T-helper 1 cell treated with Interleukin-12 subunit alpha and Interleukin-12 subunit beta and Interleukin-4 antibody, amounts not matched to agents 30 ng/mL and 1 ng/mL, for 36 hours (primary cell): ENCODE data around the gene SCGB3A1. TPM values are rescaled to one million over a fixed set of nuclear protein-coding genes. Genes with fewer than 3 reads are reported as not detected.

Experiments used
- intact Hi-C: fragments of 100-400 bp; cut with micrococcal nuclease; formaldehyde crosslinking; loops from one replicate; pipeline ENCODE4 v1.15.1; 2024
- total RNA-seq: library from RNA; stranded (reverse); gene quantifications from 2 replicates; pipeline ENCODE4 v1.2.3, GENCODE V29; 2022

The SCGB3A1 gene
- total RNA-seq, 1 donor from 2014 or later: not detected

DNA sequence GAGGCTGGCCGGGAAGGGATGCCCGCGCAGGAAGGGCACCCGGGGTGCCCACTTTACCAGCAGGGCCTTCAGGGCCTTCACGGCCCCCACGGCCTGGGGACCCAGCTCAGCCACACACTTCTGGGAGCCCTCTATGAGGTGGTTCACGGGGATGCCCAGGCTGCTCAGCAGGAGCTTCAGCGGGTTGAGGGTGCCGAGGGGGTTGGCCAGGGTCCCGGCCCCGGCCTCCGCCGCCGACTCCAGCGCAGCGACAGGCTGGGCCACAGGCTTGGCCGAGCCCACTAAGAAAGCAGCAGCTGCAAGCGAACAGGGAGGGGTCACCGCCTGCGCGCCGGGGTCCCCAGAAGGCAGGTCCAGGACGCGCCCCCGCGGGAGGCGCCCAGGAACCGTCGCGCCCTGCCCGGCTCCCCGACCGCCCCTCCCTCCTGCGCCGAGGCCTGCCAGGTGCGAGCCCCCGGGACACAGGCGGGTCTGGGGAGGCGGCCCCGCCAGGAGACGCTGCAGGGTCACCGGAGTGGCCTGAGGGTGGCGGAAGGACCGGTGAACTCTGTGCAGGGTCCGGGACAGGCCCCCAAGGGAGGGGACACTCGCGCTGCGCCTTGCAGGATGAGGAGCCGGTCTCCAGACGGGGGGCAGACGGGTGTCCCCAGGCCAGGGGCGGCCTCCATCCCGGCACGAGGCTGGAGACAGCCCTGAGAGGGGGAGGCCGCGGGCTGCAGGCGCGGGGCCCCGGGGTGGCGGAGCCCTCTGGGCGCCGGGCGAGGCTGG is 572 bp downstream of the SCGB3A1 start:
- intact Hi-C loops: no loop called here

- intact Hi-C loops: no loop called here
Observed at GRCh38 chr5:180589771-180590542, 1.3 kb downstream of the SCGB3A1 start.

DNA sequence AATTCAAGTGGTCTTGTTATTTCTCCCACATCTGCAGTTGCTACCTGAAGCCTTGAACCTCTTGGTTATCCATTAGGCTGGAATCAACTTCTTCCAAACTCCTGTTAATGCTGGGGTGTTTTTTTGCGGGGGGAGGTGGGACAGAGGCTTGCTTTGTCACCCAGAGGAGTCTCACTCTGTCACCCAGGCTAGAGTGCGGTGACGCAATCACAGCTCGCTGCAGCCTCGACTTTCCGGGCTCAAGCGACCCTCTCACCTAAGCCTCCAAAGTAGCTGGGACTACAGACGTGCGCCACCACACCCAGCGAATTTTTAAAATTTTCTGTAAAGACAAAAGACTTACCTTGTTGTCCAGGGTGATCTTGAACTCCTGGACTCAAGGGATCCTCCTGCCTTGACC is 4.4 kb downstream of the SCGB3A1 start:
- intact Hi-C loops: no loop called here

GRCh38 chr5:180586204-180586603 is 5.1 kb downstream of the SCGB3A1 start:
- intact Hi-C loops: no loop called here

DNA sequence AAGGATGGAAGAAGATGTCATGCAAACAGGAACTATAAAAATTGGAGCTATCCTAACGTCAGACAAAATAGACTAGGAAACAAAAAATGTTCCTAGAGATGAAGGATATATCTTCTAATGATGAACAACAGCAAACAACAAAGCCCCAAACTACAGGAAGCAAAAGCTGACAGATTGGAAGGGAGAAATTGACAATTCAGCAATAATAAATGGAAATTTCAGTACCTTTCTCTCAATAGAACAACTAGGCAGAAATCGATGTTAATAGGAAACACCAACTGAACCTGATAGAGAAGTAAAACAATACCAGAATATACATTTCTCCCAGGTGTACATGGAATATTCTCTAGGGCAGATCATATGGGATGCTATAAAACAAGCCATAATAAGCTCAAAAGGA is 7.6 kb downstream of the SCGB3A1 start:
- intact Hi-C loops: no loop called here

DNA sequence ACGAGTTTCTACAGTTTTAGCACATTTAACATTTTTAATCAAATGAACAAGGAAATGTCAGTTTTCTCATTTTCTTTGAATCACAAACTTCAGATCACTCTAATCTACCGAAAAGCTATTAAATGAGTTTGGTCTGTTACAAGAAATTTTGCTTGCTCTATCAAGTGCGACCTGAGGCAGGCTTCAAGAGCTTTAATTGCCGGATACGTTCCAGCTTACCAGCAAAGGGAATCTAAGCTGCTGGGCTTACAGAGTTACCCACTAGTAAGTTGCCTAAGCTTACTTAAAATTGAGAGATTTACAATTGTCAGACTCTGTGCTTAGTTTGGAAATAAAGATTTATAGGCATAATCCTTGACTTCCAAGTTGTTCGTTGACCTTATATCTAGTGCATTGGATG is 10.6 kb downstream of the SCGB3A1 start:
- intact Hi-C loops: no loop called here

DNA sequence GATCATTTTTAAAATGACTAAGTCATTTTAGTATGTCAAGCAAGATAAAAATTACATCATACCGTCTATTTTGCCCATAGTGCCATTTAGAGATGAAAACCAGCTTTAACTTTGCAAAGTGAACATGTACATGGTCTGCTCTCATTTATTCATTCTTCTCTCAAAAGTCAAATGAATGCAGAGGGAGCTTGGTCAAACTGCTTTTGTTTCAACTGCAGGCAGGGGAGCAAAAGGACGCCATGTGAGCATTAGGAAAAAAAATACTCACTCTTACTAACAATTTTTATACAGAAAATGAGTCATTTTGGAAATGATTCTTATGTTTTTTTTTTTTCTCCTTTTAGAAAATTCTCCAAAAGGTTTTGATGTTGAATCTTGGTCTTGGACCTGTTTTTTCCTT is 15.7 kb downstream of the SCGB3A1 start:
- intact Hi-C loops: no loop called here

DNA sequence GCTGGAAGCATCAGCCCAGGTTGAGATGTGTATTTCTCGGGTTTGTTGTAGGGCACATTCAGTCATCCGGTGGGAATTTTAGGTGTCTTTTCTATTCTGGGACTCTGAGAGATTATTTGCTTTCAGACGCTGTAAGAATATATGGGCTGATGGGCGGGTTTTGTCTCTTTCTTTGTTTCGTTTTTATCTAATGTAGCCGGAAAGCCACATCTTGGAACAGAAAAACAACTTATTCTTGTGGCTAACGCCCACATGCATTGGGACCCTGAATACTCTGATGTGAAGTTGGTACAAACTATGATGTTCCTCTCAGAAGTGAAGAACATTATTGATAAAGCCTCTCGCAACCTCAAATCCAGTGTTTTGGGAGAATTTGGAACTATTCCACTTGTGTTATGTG is 22.4 kb downstream of the SCGB3A1 start:
- intact Hi-C loops: no loop called here

- intact Hi-C loops: no loop called here
Observed at GRCh38 chr5:180563994-180564393, 27.3 kb downstream of the SCGB3A1 start.

DNA sequence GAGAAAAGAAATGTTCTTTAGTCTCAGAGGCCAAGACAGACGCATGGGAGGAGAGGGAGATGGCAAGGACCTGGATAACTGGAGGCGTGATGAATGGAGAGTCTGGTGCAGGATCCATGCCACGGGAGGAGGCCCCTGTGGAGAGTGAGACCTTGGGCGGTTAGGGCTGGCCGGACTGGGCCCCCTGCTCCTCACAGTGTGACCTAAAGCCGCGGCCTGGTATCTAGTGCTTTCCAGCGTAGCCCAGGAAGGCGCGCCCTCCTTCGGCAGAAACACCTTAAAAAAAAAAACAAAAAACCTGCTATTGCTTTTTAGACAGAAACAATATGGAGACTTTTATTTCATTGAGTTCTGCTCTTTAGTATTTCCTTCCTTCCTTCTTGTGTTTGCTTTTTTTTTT is 33.1 kb downstream of the SCGB3A1 start:
- intact Hi-C loops: no loop called here

GRCh38 chr5:180557217-180557809 is 34.0 kb downstream of the SCGB3A1 start:
- intact Hi-C loops: no loop called here

GRCh38 chr5:180555168-180555921 is 36.0 kb downstream of the SCGB3A1 start:
- intact Hi-C loops: no loop called here

GRCh38 chr5:180553530-180553929 is 37.8 kb downstream of the SCGB3A1 start:
- intact Hi-C loops: no loop called here

- intact Hi-C loops: no loop called here
Observed at GRCh38 chr5:180548563-180548962, 42.7 kb downstream of the SCGB3A1 start.

DNA sequence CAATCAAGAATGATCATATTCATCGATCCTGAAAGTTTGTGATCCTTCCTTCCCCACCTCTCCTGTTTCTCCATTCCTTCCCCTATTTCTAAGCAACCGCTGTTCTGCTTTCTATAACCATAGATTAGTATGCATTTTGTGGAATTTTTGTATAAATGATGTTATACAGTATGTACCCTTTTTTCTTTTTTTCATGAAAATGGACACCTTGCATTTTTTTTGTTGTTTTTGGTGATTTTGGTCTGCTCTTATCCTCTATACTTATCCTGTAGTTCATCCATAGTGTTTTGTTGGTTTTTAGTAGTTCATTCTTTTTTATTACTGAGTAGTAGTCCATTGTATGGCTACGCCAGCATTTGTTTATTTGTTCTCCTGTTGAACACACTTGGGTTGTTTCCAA is 46.1 kb downstream of the SCGB3A1 start:
- intact Hi-C loops: no loop called here

DNA sequence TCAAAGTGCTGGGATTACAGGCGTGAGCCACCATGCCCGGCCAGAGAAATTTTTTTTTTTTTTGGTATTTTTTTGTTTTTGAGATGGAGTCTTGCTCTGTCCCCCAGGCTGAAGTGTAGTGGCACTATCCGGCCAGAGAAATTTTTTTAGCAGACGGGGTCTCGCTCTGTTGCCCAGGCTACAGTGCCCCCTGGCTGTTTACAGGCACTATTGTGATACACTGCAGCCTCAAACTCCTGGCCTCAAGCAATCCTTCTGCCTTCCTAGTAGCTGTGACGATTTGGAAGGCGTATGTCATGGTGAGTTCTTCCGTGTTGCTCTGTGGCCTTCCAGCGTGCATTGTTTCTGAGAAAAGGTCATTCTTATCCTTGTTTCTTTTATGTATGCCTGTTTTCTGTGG is 49.6 kb downstream of the SCGB3A1 start:
- intact Hi-C loops: no loop called here

Other genes with a start within 250 kb of the SCGB3A1 start
- 0.39 TPM in 1 of 2 replicates, not detected in the other for gene GFPT2, start 238.2 kb downstream of the SCGB3A1 start, total RNA-seq
- 38.6 and 42.5 TPM in 2 replicates for gene CNOT6, start 97.1 kb downstream of the SCGB3A1 start, total RNA-seq
- gene FLT4, start 58.1 kb upstream of the SCGB3A1 start, total RNA-seq: 0.32 and 0.56 TPM in 2 replicates
- gene OR2Y1, start 148.6 kb upstream of the SCGB3A1 start, total RNA-seq: not detected in 2 replicates
- gene MGAT1, start 211.3 kb upstream of the SCGB3A1 start, total RNA-seq: 126 and 135 TPM in 2 replicates